ENCODE data around the gene KCND3.

GRCh38 chr1:111909030-111909429 is 80.4 kb downstream of the KCND3 start:
- no peak for TF ChIP-seq CTCF (IDR thresholded peaks at IDR 0.05; ENCODE audit: insufficient read depth, low read length)
- TF ChIP-seq POLR2AphosphoS5 (IDR thresholded peaks at IDR 0.05; ENCODE audit: low read depth): no peak
- no peak for TF ChIP-seq REST (IDR thresholded peaks at IDR 0.05; ENCODE audit: insufficient replicate concordance, low read depth)
- no peak for TF ChIP-seq SPI1 (IDR thresholded peaks at IDR 0.05; ENCODE audit: borderline replicate concordance, low read depth)
- no peak for TF ChIP-seq GABPA (IDR thresholded peaks at IDR 0.05; ENCODE audit: low read depth)
